Measurements from ENCODE around the gene LLGL2.

LLGL2 gene

GRCh38 chr17:75571197-75571884 lies 45.8 kb downstream of the LLGL2 start:
- TF ChIP-seq POLR2AphosphoS5 (IDR thresholded peaks at IDR 0.05; ENCODE audit: low read depth, low read length) = no peak
- TF ChIP-seq TAF1 (IDR thresholded peaks at IDR 0.05; ENCODE audit: borderline replicate concordance, insufficient read depth, low read length) = no peak
- no peak for TF ChIP-seq FOXP2 (optimal IDR thresholded peaks at IDR 0.05; ENCODE audit: borderline replicate concordance, extremely low read depth, extremely low read length, insufficient read depth)
- TF ChIP-seq REST (IDR thresholded peaks at IDR 0.05; ENCODE audit: insufficient read depth in 1 of 2, low read depth in 2 of 2, low read length in 2 of 2) = no peak
- TF ChIP-seq SIN3A (IDR thresholded peaks at IDR 0.05; ENCODE audit: borderline replicate concordance, insufficient read depth, low read length) = no peak

- TF ChIP-seq TAF1 (IDR thresholded peaks at IDR 0.05; ENCODE audit: borderline replicate concordance, insufficient read depth, low read length) = no peak
- TF ChIP-seq FOXP2 (optimal IDR thresholded peaks at IDR 0.05; ENCODE audit: borderline replicate concordance, extremely low read depth, extremely low read length, insufficient read depth) = no peak
- no peak for TF ChIP-seq REST (IDR thresholded peaks at IDR 0.05; ENCODE audit: insufficient read depth in 1 of 2, low read depth in 2 of 2, low read length in 2 of 2)
- no peak for TF ChIP-seq SIN3A (IDR thresholded peaks at IDR 0.05; ENCODE audit: borderline replicate concordance, insufficient read depth, low read length)
- TF ChIP-seq POLR2AphosphoS5 (IDR thresholded peaks at IDR 0.05; ENCODE audit: low read depth, low read length) = no peak
Measured at GRCh38 chr17:75571885-75572215, 46.4 kb downstream of the LLGL2 start.

GRCh38 chr17:75572713-75573539 lies 47.4 kb downstream of the LLGL2 start:
- TF ChIP-seq REST (IDR thresholded peaks at IDR 0.05; ENCODE audit: insufficient read depth in 1 of 2, low read depth in 2 of 2, low read length in 2 of 2) (no peak), FOXP2 (optimal IDR thresholded peaks at IDR 0.05; ENCODE audit: borderline replicate concordance, extremely low read depth, extremely low read length, insufficient read depth) (no peak), TAF1 (IDR thresholded peaks at IDR 0.05; ENCODE audit: borderline replicate concordance, insufficient read depth, low read length) (no peak), POLR2AphosphoS5 (IDR thresholded peaks at IDR 0.05; ENCODE audit: low read depth, low read length) (no peak), SIN3A (IDR thresholded peaks at IDR 0.05; ENCODE audit: borderline replicate concordance, insufficient read depth, low read length) (no peak)

- TF ChIP-seq SIN3A (IDR thresholded peaks at IDR 0.05; ENCODE audit: borderline replicate concordance, insufficient read depth, low read length) (no peak), TAF1 (IDR thresholded peaks at IDR 0.05; ENCODE audit: borderline replicate concordance, insufficient read depth, low read length) (no peak)
Measured at GRCh38 chr17:75573540-75573957, 48.1 kb downstream of the LLGL2 start.

- TF ChIP-seq POLR2AphosphoS5 (IDR thresholded peaks at IDR 0.05; ENCODE audit: low read depth, low read length) (no peak), TAF1 (IDR thresholded peaks at IDR 0.05; ENCODE audit: borderline replicate concordance, insufficient read depth, low read length) (no peak), FOXP2 (optimal IDR thresholded peaks at IDR 0.05; ENCODE audit: borderline replicate concordance, extremely low read depth, extremely low read length, insufficient read depth) (no peak), REST (IDR thresholded peaks at IDR 0.05; ENCODE audit: insufficient read depth in 1 of 2, low read depth in 2 of 2, low read length in 2 of 2) (no peak), SIN3A (IDR thresholded peaks at IDR 0.05; ENCODE audit: borderline replicate concordance, insufficient read depth, low read length) (no peak)
Measured at GRCh38 chr17:75573994-75574393, 48.5 kb downstream of the LLGL2 start.

Measured in PFSK-1 (cell line).